Measurements from ENCODE around the gene PPFIA1.

PPFIA1 gene

GRCh38 chr11:70377645-70378044 lies 107.2 kb downstream of the PPFIA1 start:
- TF ChIP-seq CTCF (IDR thresholded peaks at IDR 0.05; ENCODE audit: insufficient read depth, missing control alignments), result no peak
- DNase-seq (ENCODE audit: insufficient read length, low spot score) (no peak), FAIRE-seq (no peak)

GRCh38 chr11:70378506-70379134 lies 108.1 kb downstream of the PPFIA1 start:
- DNase-seq (ENCODE audit: insufficient read length, low spot score) (no peak), FAIRE-seq (no peak)
- TF ChIP-seq CTCF (IDR thresholded peaks at IDR 0.05; ENCODE audit: insufficient read depth, missing control alignments), result no peak

GRCh38 chr11:70381350-70381749 lies 110.9 kb downstream of the PPFIA1 start:
- FAIRE-seq (no peak), DNase-seq (ENCODE audit: insufficient read length, low spot score) (no peak)
- no peak for TF ChIP-seq CTCF (IDR thresholded peaks at IDR 0.05; ENCODE audit: insufficient read depth, missing control alignments)

- DNase-seq (ENCODE audit: insufficient read length, low spot score), result no peak
- no peak for FAIRE-seq
- no peak for TF ChIP-seq CTCF (IDR thresholded peaks at IDR 0.05; ENCODE audit: insufficient read depth, missing control alignments)
These were observed 111.7 kb downstream of the PPFIA1 start for GRCh38 chr11:70381872-70382861.

- DNase-seq (ENCODE audit: insufficient read length, low spot score), result no peak
- TF ChIP-seq CTCF (IDR thresholded peaks at IDR 0.05; ENCODE audit: insufficient read depth, missing control alignments), result no peak
- no peak for FAIRE-seq
These were observed 113.4 kb downstream of the PPFIA1 start for GRCh38 chr11:70383664-70384565.

GRCh38 chr11:70384566-70385152 lies 114.2 kb downstream of the PPFIA1 start:
- FAIRE-seq (no peak), DNase-seq (ENCODE audit: insufficient read length, low spot score) (no peak)
- TF ChIP-seq CTCF (IDR thresholded peaks at IDR 0.05; ENCODE audit: insufficient read depth, missing control alignments), result no peak
